Bone marrow (tissue), 2 donors: Measurements from ENCODE around the gene ZBTB20.

Experiments
- DNase-seq, 2 donors: peaks; one replicate each; lab custom pipeline; 2025; lab: John Stamatoyannopoulos, UW

Gene ZBTB20

DNA sequence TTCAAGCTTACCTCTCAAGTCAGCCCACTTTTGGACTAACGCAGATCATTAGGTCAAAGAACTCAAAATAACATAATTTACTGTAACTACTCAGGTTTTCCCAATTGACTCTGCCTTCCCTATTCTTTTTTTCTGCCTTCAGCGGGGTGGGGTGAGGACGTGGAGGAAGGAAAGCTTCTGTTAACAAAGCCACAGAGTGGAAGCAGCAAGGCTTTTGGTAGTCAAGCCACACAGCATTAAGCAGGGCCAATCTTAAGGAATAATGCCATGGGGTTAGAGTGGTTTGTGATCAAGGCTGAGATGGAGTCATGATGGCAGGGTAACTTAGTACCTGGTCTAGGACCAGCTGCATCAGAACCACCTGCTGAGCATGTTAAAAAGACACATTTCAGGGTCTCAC, 575.7 kb downstream of the ZBTB20 start:
- no peak for DNase-seq

DNA sequence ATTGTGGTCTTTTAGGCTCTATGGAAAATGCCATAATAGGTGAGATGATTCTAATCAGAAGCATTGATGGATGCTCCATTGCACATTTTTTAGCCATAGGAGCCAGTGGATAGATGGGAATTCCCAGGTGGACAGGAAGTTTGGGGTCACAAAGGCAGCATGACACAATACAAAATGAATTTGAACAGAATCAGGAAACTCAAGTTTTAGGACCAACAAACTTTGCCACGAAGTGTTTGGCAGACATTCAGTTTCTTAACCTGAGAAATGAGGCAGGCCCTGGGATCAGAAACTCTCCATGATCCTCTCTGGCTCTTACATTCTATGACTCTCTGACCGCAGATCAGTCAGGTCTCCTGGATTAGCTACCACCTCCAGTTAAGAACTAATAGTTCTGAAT, 577.9 kb downstream of the ZBTB20 start:
- no peak for DNase-seq

DNA sequence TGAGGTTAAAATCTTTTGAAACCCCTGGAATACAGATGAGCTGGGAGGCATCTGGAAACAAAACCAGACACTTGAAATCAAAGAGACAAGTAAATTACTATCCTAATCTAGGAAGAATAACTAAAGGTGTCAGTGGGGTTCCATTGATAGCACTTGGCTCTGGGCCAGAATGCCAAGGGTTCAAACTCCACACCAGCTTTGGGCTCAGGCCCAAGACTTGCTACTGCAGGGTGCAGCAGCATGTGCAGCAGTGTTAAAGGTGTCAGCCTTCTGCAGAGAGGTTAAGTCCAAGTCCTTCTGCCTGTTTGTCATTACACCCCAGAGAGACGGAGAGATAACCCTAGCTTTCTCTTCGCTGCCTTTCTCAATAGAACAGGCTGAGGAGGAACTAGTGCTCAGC, 579.3 kb downstream of the ZBTB20 start:
- DNase-seq: no peak

DNA sequence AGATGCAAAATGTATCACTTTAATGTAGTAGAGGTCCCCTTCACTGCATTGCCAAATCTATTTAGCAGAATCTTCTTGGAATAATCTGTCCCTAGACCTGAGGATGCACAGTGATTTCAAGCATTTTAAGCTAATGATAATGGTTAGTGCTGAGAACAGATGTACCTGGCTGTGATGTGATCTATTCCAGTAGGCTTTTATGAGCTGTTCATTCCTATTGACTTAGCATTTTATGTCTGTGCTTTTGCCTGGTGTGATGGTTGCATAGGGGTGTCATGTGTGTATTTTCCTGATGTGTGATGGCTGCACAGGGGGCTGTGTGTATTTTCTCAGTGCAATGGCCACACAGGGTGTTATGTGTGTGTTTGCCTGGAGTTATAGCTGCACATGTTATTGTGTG, 580.3 kb downstream of the ZBTB20 start:
- no peak for DNase-seq

DNA sequence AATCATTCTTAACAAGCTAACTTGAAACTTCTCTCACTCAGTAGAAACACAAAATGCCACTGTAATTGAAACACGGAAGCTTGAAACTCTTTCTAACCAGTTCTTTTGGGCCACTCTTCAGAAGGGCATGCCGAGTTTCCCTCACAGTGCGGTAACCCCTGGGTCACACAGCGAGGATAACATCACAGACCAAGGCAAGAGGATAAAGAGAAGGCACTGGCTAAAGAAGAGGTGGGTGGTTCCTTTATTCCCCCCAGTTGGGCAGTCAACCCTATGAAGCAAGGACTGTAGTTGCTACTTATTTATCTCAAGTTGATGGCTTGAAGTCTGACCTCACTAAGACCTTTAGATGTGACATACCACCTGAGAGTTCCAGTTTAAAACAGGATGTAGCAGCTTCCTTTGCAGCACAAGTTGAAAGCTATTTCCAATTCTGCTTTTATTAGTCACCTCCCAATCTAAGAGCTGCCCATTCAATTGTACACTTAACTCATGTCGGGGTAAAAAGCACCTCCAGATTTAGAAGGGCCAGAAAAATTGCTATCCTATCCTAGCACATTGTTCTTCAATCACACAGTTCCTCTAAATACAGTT, 580.8 kb downstream of the ZBTB20 start:
- no peak for DNase-seq

DNA sequence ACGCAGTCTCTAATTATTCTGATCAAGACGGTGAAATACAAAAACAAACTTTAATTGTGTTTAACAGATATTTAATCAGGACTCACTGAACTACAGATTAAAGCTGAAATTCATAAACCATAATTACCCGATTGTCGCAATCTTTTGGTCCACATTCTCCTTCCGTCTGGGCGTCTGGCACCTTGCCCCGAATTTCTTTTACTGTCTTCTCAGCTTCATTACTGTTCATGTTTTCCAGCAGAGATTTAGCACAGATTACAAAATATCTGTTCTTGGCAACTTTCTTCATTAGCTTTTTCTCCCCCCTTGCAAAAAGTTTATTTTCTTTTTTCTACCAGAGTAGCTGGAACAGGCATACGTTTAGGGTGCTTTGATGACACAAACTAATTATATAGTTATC, 581.9 kb downstream of the ZBTB20 start:
- DNase-seq: no peak

DNA sequence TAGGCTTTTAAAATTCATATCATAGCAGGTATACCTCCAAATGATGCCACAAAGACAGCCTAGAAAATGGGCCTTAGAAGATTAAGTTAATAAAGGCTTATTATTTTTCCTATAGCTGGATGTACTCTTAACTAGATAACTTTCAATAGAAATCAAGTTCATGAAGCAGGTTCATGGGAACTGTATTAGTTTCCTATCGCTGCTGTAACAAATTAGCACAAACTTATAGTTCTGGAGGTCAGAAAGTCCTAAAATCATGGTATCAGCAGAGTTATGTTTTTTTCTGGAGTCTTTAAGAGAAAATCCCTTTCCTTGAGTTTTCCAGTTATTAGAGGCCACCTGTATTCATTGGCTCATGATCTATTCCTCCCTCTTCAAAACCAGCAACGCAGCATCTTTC, 583.4 kb downstream of the ZBTB20 start:
- DNase-seq: no peak

DNA sequence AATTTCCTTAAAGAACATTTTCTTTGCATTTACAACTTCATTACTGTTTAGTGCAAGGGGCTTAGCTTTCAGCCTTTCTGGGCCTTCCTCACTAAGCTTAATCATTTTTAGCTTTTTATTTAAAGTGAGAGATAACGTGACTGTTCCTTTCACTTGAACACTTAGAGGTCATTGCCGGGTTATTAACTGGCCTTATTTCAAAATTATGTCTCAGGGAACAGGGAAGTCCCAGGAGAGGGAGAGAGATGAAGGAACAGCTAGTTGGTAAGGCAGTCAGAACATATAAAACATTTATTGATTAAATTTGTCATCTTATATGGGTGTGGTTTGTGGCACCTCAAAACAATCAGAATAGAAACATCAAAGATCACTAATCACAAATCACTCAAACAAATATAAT, 584.5 kb downstream of the ZBTB20 start:
- DNase-seq: no peak

DNA sequence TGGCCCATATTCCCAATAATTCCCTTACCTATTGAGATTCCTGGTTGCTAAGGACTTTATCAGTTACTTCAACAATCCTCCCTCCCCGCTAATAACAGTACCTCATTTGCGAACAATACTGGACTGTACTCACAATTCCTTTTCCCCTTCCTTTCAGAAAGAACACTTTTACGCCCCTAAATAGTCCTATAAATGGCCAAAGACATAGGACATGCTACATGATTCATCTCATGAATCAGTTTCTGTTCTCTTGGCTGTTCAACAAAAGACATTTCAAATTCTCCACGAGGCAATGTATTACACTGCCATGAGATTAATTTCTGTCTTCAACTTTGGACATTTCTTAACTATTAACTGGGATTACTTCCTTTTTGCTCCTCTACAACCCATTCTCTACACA, 588.8 kb downstream of the ZBTB20 start:
- no peak for DNase-seq

DNA sequence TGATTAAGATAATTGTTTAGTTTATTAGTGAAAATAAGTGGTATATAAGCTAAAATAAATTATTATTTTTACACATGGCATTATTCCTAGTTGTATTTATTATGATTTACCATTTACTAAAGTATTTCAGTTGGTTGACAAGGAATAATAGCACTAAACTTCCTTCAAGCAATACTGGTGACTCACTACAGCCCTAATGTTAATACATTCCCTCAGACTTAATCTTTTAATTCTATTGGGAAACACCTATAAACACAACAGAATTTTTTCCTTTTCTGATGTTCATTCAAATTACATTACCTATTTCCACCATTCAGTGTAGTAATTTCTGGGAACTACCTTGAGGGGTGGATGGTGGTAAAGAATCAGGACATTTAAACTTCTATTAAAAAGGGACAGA, 589.3 kb downstream of the ZBTB20 start:
- no peak for DNase-seq

DNA sequence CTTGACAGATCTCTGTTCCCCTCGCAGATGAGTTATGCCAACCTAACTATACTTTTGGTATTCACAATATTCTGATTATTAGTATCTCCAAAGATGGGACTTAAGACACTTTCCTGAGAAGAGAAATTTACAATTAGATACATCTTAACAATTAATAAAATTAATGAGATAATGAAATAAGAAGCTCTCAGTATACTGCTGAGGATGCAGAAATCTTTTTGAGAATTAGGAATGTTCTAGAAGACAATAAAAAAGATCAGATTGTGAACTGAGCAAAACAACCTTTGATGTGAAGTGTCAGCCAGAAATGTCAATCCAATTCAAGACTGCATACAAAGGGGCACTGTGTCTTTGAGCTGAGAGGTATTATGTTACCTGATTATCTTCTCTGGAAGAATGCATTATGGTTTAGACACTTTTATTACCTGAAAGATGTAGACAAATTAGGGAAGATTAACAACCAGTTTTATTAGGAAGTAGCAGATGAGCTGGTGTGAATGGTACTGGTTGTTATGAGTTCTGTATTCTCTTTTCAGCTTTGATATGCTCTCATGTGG, 590.4 kb downstream of the ZBTB20 start:
- no peak for DNase-seq

DNA sequence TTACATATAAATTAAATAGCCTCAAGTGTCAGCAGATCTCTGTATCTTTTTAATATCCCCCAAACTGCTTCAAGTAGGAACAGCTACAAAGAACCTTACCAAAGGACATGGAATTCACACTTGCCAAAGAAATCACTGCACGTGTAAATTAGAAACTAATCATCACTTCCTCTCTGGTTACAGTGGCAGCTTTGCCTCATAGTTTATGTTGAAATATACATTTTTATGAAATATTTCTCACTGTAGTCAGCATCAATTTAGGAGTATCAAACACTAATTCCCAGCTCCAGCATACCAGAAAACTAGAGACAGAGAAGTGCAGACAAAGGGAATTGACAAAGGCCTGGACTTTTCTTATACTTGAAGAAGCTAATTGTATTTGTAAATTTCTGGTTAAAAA, 592.4 kb downstream of the ZBTB20 start:
- DNase-seq: no peak

DNA sequence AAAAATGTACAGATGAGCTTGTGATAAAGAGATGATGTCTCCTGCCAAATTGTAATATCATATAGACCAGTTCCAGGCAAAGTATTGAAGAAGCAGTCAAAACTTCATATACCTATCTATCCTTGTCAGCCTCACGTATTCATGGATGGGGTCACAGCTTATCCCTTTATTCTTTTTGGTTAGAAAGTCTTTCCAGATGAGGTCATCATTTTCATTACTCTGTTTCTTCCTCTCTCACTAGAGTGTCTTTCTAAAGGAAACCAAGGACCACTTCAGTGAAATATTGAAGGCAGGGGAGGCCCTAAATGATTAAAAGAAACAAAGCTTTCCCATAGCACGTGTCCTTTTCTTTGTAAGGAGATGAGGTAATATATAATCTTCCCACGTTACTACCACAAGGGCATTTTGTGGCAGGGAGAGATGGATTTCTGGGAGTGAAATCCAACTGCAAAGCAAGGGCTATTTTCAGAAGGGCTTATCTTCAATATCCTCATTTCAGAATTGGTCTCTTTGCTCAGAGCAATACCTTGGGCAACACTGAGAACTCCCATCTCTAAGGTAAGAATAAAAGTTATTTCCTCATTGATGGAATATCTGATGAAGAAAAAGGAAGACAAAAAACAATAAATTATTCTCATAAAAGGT, 593.0 kb downstream of the ZBTB20 start:
- DNase-seq: no peak

DNA sequence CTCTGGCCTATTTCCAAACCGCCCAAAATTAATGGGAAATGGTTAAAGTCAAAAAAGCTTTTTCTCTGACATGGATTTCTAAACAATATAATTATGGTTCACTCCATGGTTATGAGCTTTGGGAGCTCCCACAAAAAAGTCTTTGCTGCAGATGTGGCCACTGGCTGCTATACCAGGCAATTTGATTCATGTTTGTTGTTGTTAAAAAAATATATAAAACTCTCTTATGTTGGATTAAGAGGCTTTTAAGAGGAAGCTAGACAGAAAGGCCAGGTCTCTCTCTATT, 594.6 kb downstream of the ZBTB20 start:
- DNase-seq: no peak

DNA sequence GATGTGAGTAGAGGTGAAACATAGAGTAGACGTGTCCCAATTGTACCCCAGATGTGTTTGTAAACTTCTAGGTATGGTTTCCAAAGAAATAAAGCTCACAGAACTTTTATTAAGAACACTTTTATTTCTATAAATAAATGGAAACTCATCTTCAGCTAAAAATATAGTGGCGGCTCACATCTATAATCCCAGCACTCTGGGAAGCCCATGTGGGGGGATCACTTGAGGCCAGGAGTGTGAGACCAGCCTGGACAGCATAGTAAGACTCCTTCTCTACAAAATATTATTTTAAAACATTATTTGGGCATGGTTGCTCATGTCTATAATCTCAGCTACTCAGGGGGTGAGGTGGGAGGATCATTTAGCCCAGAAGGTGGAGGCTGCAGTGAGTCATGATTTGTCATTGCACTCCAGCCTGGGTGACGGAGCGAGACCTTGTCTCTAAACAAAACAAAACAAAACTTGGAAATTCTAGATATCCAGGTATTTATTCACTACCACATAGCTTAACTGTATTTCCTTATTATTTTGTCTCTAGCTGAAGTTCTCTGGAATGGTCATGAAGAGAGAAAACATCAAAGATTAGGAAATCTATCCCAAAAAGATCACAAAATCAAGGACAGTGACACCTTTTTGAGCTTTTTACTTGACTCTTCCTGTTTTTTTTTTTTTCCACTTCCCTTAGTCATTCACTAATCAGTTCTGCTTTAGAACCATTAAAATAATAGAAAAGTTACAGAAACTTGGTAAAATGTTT, 595.1 kb downstream of the ZBTB20 start:
- no peak for DNase-seq

DNA sequence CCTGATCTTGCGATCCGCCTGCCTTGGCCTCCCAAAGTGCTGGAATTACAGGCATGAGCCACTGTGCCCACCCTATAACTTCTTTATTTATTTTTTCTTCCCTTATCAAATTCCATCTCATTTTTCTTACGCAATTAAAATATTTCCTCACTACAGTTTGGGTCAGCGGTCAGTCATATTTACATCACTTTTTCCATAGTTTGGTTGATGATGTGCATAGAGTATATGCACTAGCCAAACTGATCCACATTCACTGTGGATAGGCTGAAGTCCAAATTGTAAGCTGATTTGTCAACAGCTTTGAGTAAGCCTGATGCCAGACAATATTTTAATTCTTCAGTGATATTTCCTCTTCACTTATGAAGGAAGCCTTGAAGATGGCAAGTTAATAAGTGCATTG, 596.9 kb downstream of the ZBTB20 start:
- no peak for DNase-seq

DNA sequence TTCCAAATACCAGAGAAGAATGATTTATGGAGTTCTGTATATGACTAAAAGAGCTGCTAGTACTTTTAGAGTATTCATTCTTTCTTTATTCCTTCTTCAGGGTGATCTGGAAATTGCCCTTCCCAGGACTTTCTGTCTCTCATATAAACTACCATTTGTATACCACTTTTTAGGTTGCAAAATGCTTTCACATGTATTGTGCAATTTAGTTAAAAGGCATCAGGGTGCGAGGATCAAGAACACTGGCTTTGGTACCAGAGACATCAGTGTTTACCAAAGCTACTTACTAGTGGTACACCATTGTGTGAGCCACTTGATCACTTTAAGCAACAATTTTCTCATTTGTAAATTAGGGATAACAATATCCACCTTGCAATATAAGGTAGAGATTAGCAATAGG, 601.9 kb downstream of the ZBTB20 start:
- no peak for DNase-seq

DNA sequence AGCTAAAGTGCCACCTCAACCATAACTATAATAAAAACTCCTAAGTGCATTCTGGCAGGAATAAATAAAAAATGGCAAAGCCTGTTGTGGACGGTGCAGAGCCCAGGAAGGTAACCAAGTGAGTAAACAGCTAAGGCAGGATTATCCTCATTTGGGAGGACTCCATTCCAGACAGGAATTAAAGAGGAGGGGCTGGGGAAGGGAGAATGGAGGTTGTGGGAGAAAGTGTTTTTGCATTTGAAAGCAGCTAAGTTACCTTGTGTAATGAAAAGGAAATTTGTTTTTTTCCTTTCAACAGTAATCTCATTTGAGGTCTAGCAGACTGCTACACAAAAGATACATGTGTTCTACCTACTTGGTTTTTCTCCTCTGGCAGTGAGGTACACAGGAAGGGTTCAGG, 604.7 kb downstream of the ZBTB20 start:
- no peak for DNase-seq

DNA sequence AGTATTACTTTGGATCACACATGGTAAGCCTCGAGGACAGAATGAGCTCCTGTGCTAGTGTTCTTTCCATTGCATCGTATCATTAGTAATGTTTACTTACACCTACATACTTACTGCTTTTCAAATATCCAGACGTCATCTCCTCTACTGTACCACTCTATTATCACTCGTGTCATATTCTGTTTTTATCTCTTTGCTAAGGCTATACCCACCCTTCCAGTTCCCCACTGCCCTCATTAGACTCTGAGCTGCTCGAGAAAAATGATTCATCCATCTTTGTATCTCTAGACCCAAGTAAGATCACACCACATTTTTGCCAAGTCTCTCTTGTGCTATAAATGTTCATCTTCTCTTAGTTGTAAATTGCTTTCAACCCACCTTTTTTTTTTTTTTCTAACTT, 607.6 kb downstream of the ZBTB20 start:
- no peak for DNase-seq

DNA sequence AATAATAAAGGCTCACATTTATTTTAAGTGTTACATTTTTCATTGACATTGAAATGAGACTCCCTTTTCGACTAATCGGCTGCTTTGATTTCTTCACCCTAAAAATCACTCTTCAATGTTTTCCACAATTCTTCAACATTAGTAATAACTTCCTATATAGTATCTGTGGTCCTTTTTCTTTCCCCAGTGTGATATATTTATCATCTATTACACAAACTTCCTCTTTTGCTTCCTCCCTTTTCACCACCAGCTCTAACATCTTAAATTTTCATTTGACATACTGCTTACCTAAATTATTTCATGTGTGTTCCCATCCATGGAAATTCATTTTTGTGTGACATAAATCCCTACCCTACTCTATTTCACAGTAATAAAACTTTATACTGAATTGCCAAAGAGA, 608.9 kb downstream of the ZBTB20 start:
- DNase-seq: peak in 1 of 2 donors; percentile 2

DNA sequence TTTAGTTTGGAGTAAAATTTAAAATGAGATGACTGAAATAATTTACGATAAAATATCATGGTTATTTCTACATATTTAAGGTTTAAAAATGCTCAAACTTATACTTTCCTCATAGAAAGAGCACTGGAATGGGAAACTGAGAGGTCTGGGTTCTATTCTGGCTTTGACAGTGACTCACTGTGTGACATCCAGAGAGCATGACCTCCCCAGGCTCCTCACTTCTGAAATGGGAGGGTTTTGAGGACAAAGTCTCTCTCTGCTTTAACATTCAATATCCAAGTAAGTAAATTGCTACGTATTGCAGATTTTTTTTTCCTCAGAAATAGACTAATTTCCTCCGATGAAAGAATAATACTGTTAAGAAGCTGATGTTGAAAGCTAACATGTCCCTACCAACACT, 618.6 kb downstream of the ZBTB20 start:
- no peak for DNase-seq

DNA sequence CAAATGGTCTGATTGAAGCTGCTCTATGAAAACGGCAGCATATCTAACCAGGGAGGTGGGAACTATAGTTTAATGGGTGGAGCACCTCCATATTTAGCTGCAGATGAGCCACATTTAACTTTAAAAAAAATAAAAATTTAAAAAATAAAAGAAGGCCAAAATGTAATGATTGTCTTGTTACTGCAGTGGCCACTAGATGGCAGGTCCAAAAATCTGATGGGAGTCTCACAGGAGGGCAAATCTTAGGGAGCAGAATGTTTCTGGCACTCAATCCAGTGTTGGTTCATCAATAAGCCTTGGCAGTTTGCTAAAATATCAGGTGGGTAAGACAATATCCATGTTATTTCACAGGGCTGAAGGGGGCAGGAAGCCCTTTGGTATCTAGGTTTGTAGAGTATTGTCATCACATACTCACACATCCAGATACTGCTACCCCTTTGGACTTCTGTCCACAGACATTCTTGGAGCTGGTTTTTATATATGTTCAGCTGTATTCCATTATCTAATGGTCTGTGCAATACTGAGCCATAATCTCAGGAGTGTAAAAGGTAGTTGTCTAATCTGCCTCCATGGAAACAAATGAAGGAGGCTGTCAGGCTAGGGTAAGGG, 619.9 kb downstream of the ZBTB20 start:
- DNase-seq: no peak

DNA sequence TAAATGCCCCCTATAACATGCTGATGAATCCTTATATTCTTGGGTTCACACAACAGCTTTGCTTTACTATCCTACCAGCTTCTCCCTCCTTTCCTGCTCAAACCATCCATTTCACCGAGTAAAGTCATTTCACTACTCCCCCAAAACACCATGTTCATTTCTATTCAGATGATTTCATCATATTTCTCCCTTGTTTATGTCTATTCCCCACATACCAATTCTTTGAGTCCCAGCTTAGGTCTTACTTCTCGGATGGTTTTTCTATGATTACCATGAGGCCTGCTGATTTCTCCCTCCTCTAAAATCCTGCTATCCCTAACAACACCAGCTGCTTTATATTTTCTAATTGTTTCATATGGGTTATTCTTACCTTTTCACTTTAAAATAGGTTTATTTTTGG, 621.8 kb downstream of the ZBTB20 start:
- no peak for DNase-seq
